Ovary (tissue), 9 donors: Measurements from ENCODE around the gene MAP3K7. TPM values are rescaled to one million over a fixed set of nuclear protein-coding genes. Genes with fewer than 3 reads are reported as not detected.

ENCODE experiments used
- DNase-seq, 5 donors: peaks; one replicate each; pipeline ENCODE4 v3.0.0-alpha.2; 2019 to 2020
- H3K27ac ChIP-seq, 2 donors: fragments of 200-600 bp; one replicate each; pipeline versions ENCODE4 v1.5.1 to v1.8.0; 2019 to 2022
- H3K27me3 ChIP-seq: fragments of 200-600 bp; one replicate; pipeline ENCODE4 v1.8.0; 2022
- H3K36me3 ChIP-seq: fragments of 200-600 bp; sonication (generic); one replicate; pipeline ENCODE4 v1.5.1; 2019
- H3K4me1 ChIP-seq: one replicate; pipeline ENCODE4 v1.8.1; 2013; ENCODE audit warnings: mild to moderate bottlenecking, moderate library complexity; ENCODE audit not compliant: insufficient read depth
- H3K4me3 ChIP-seq: fragments of 200-600 bp; sonication (generic); one replicate; pipeline ENCODE4 v1.5.1; 2017
- H3K9me3 ChIP-seq, 2 donors: fragments of 200-600 bp in 1 of 2; sonication (generic) in 1 of 2; one replicate each; pipeline versions ENCODE4 v1.5.1 to v1.8.1; 2013 to 2019; ENCODE audit warnings: mild to moderate bottlenecking in 1 of 2, moderate library complexity in 1 of 2
- EP300 ChIP-seq: sonication (generic); formaldehyde crosslinking; IDR thresholded peaks from one replicate; pipeline ENCODE4 v1.6.1; 2017; ENCODE audit warnings: antibody characterized with exemption
- POLR2A ChIP-seq: fragments of 450-650 bp; IDR thresholded peaks from one replicate; pipeline ENCODE4 v1.6.1; 2017; ENCODE audit warnings: antibody characterized with exemption, mild to moderate bottlenecking, moderate library complexity
- WGBS, 3 donors: extraction: QIAGEN DNeasy Blood & Tissue Kit in 1 of 3; methylation state at CpG; one replicate each; pipeline versions ENCODE4 v1.1.5 to v1.1.7; 2013 to 2017; 5-methylcytosine and 5-hydroxymethylcytosine counted together
- intact Hi-C, 4 donors: fragments of 100-400 bp; cut with DNase I; formaldehyde crosslinking; loops; one replicate each; pipeline versions ENCODE4 v1.11.0 to v1.15.1; 2022 to 2023
- polyA plus RNA-seq, 2 donors: library from polyadenylated mRNA; stranded (reverse); fragments of 200-250 nt in 1 of 2; fragments of 350-450 nt in 1 of 2; fragmentation: Illumina TruSeq in 1 of 2; extraction: RNeasy Lipid Tissue Mini Kit (QIAGEN cat#74804) in 1 of 2; gene quantifications; one replicate each; pipeline ENCODE4 v1.2.3, GENCODE V29; 2013 to 2014
- total RNA-seq, 7 donors: library from RNA; depleted of rRNA in 2 of 7; stranded (reverse); fragments of >200 nt in 2 of 7; fragmentation: NEBNext Ultra II Directional in 3 of 7; extraction: Animal tissue kit (Norgen Biotek cat#: 25700) in 3 of 7; gene quantifications; one replicate each; pipeline versions ENCODE4 v1.1.0 to v1.2.4, GENCODE V29; 2016 to 2023
- TF ChIP-seq, protein P1 (sequence below), 3 donors: fragments of 450-650 bp in 2 of 3; fragments of 200-600 bp in 1 of 3; IDR thresholded peaks; one replicate each; pipeline versions ENCODE4 v1.5.1 to v1.8.0; 2016 to 2022; ENCODE audit warnings: antibody characterized with exemption in 3 of 3, mild to moderate bottlenecking in 1 of 3
- donor health status: DM: no; HTN: no; CAD: no; lungs with moderate emphysema.
- donor health status: DM: no; HTN: no; CAD: no.
- donor health status: Bipolar disorder and iron deficiency.
- donor health status: DM: yes; HTN: yes; CAD: no.
- donor health status: DM: no; HTN: no; CAD: no.
- donor health status: DM: yes; HTN: yes; CAD: no.

The MAP3K7 gene
- total and polyA plus RNA-seq, 9 donors: 14.1 to 30.5 (median 24.9) TPM

DNA sequence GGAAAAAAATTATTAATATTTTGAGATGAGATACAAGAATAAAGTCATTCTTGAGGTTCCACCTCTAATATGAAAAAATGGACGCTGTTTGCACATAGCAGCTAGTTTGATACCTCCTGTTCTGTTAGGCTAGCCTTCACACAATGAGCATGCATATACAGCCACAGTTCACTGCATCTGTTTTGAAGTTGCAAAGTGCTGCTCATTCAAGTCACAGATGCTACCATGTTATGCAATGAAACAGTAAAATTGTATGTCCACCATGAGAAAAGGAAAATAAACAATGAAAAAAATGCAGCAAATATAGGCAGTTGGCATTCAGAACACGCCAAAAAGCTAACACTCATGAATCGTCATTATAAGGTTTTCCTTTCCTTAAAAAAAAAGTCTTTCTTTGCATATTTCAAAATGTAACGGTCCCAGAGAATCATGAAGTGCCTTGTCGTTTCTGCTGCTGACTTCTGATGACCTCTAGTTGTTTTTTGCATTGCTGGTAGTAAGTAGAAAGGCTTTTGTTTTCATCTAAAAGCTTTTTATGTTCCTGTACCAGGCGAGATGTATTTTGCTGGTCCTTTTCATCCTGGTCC, 70.7 kb downstream of the MAP3K7 start:
- Histone ChIP-seq H3K27ac (no peak overlapping the region), H3K9me3 (no peaks in the 10 kb centered on the region), H3K27me3 (no peaks in the 10 kb centered on the region), H3K4me1 (no peaks in the 10 kb centered on the region), H3K4me3 (no peak overlapping the region), H3K36me3 (no peaks in the 10 kb centered on the region)
- DNase-seq: no peak
- TF ChIP-seq EP300 (no peak), POLR2A (no peak)
- TF ChIP-seq, protein P1, sequence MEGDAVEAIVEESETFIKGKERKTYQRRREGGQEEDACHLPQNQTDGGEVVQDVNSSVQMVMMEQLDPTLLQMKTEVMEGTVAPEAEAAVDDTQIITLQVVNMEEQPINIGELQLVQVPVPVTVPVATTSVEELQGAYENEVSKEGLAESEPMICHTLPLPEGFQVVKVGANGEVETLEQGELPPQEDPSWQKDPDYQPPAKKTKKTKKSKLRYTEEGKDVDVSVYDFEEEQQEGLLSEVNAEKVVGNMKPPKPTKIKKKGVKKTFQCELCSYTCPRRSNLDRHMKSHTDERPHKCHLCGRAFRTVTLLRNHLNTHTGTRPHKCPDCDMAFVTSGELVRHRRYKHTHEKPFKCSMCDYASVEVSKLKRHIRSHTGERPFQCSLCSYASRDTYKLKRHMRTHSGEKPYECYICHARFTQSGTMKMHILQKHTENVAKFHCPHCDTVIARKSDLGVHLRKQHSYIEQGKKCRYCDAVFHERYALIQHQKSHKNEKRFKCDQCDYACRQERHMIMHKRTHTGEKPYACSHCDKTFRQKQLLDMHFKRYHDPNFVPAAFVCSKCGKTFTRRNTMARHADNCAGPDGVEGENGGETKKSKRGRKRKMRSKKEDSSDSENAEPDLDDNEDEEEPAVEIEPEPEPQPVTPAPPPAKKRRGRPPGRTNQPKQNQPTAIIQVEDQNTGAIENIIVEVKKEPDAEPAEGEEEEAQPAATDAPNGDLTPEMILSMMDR (IDR thresholded peaks at IDR 0.05): no peak
- intact Hi-C loops: no loop called here
- 89 to 95% (median 90%) methylated on average over 6 of the region's 6 CpGs for WGBS, 3 donors

DNA sequence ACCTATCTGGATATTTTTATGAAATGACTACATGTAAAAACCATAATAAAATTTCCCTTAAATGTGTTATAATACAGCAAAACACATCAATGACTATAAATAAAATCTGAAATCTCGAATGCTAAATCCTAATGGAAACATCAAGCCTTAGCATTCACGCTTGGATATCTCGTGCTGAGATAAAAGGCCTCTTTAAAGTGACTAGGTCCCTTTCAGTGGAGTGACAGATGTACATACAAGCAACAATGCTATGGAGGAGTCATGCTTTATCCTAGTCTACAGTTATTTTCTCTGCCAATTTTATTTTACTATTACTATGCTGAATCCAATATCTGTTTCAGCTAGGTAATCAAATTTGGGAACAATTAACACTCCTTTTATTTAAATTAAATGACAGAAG, 72.4 kb downstream of the MAP3K7 start:
- Histone ChIP-seq H3K4me3 (no peak overlapping the region), H3K27me3 (no peaks in the 10 kb centered on the region), H3K9me3 (no peaks in the 10 kb centered on the region), H3K27ac (no peak overlapping the region), H3K4me1 (no peaks in the 10 kb centered on the region), H3K36me3 (no peaks in the 10 kb centered on the region)
- no peak for DNase-seq
- intact Hi-C loops: no loop called here
- WGBS, 3 donors: 78 to 97% (median 96%) methylated on average over 3 of the region's 3 CpGs
- TF ChIP-seq POLR2A (no peak), EP300 (no peak)
- TF ChIP-seq, protein P1 (IDR thresholded peaks at IDR 0.05): no peak

DNA sequence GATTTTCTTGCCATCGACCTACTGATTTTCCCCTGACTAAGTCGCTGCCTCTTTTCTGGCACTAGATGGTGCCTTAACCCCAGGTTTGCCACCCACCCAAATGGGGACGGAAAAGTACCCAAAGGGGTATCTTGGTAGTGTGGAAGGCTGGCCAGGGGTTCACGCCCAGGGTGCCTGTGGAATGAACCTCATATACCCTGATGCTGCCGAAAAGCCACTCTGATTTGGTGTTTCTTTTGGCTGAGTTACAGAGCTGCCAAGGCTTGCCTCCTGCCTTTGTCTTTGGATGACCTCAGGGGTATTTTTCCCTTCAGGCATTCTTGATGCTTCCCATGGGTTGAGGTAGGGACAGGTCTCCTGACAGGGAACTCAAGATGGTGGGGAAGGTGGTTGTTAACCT, 78.1 kb downstream of the MAP3K7 start:
- no peaks in the 10 kb centered on the region for H3K36me3 ChIP-seq
- H3K27me3 ChIP-seq: no peaks in the 10 kb centered on the region
- intact Hi-C loops: no loop called here
- TF ChIP-seq, protein P1 (IDR thresholded peaks at IDR 0.05): no peak
- TF ChIP-seq EP300: no peak
- TF ChIP-seq POLR2A: no peak
- no peak overlapping the region for H3K27ac ChIP-seq
- H3K4me3 ChIP-seq: no peak overlapping the region
- 72 to 81% (median 73%) methylated on average over 5 of the region's 5 CpGs for WGBS, 3 donors
- no peaks in the 10 kb centered on the region for H3K4me1 ChIP-seq
- DNase-seq: no peak
- H3K9me3 ChIP-seq: no peaks in the 10 kb centered on the region

DNA sequence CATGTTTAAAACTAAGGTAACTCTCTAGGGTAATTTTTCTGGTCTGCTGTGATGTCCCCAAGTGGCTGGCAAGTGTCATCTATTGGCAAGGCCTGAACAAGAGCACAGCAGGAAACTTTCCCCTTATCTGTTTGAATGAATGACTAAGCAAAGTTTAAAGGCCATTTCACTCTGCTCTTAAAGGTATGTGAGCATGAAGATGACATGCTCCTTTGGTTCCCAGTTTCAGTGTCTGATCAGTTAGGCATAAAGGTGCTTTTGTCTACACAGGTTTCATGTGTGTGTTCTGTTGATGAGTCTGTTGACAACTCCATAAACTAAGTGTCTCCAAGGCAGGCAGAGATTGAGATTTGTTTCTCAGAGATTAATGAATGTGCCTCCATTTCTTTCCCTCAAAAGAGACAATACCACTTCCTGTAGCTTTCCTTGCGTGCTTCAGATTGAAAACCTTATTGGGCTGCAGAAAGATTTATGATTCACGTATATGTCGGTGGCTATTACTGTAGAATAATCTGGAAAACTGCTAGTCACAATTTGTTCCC, 83.9 kb downstream of the MAP3K7 start:
- H3K27me3 ChIP-seq: no peaks in the 10 kb centered on the region
- TF ChIP-seq EP300: no peak
- TF ChIP-seq POLR2A: no peak
- TF ChIP-seq, protein P1 (IDR thresholded peaks at IDR 0.05): no peak
- H3K4me3 ChIP-seq: no peak overlapping the region
- no peaks in the 10 kb centered on the region for H3K36me3 ChIP-seq
- no peaks in the 10 kb centered on the region for H3K9me3 ChIP-seq
- DNase-seq: no peak
- no peaks in the 10 kb centered on the region for H3K4me1 ChIP-seq
- intact Hi-C loops: no loop called here
- 92 to 97% (median 96%) methylated on average over 3 of the region's 3 CpGs for WGBS, 3 donors
- H3K27ac ChIP-seq: no peak overlapping the region
